Globus pallidus (tissue), 1 donor: ENCODE results near the gene PIGS.
"Not testable (repeated sequence)": the region's sequence is repeated elsewhere in the genome, so short reads cannot be mapped to it uniquely, and the experiment has no call there.

Experiments used
- DNase-seq: peaks from one replicate; pipeline ENCODE4 v3.0.0-alpha.2; 2015; ENCODE audit warnings: low spot score

The PIGS gene

GRCh38 chr17:28578246-28579195, 7.2 kb upstream of the PIGS start:
- no peak for DNase-seq

- no peak for DNase-seq
Measured at GRCh38 chr17:28577466-28577824, 6.1 kb upstream of the PIGS start.

GRCh38 chr17:28576758-28577465, 5.6 kb upstream of the PIGS start, which contains the start of gene ALDOC:
ALDOC (minus strand) TSS chr17:28576895; CDS start chr17:28575532, 1,363 bp downstream.
- peak; percentile 97 for DNase-seq

GRCh38 chr17:28576016-28576415, 4.7 kb upstream of the PIGS start:
- not testable (repeated sequence) for DNase-seq

GRCh38 chr17:28575126-28575795, 3.9 kb upstream of the PIGS start:
- peak; percentile 70 for DNase-seq

GRCh38 chr17:28574526-28574925, 3.2 kb upstream of the PIGS start:
- no peak for DNase-seq

GRCh38 chr17:28573966-28574480, 2.7 kb upstream of the PIGS start:
- DNase-seq, result no peak

- no peak for DNase-seq
Measured at GRCh38 chr17:28573521-28573920, 2.2 kb upstream of the PIGS start.

- DNase-seq, result no peak
Measured at GRCh38 chr17:28573040-28573380, 1.7 kb upstream of the PIGS start.

GRCh38 chr17:28572259-28573039, 1.1 kb upstream of the PIGS start:
- DNase-seq, result no peak

GRCh38 chr17:28570716-28571360, 486 bp downstream of the PIGS start:
- peak; percentile 31 for DNase-seq

- no peak for DNase-seq
Measured at GRCh38 chr17:28569446-28569845, 1.9 kb downstream of the PIGS start.

GRCh38 chr17:28567604-28568003, 3.7 kb downstream of the PIGS start:
- DNase-seq, result no peak

GRCh38 chr17:28563475-28563874, 7.8 kb downstream of the PIGS start:
- DNase-seq, result no peak

- no peak for DNase-seq
Measured at GRCh38 chr17:28555022-28555421, 16.3 kb downstream of the PIGS start.

GRCh38 chr17:28554565-28554964, 16.8 kb downstream of the PIGS start:
- no peak for DNase-seq

- DNase-seq, result no peak
Measured at GRCh38 chr17:28553000-28553505, 18.3 kb downstream of the PIGS start.

- peak; percentile 54 for DNase-seq
Measured at GRCh38 chr17:28552176-28552999, 18.9 kb downstream of the PIGS start, which contains the start of gene UNC119. UNC119 (minus strand) TSS chr17:28552624; CDS start chr17:28552557, 67 bp downstream.

GRCh38 chr17:28551421-28552175, 19.7 kb downstream of the PIGS start:
- DNase-seq, result no peak
